NCI-H1694 (cell line): ENCODE results near the gene EEPD1.

ENCODE experiments used
- DNase-seq: peaks from one replicate; lab custom pipeline; 2025; lab: John Stamatoyannopoulos, UW

Gene EEPD1

DNA sequence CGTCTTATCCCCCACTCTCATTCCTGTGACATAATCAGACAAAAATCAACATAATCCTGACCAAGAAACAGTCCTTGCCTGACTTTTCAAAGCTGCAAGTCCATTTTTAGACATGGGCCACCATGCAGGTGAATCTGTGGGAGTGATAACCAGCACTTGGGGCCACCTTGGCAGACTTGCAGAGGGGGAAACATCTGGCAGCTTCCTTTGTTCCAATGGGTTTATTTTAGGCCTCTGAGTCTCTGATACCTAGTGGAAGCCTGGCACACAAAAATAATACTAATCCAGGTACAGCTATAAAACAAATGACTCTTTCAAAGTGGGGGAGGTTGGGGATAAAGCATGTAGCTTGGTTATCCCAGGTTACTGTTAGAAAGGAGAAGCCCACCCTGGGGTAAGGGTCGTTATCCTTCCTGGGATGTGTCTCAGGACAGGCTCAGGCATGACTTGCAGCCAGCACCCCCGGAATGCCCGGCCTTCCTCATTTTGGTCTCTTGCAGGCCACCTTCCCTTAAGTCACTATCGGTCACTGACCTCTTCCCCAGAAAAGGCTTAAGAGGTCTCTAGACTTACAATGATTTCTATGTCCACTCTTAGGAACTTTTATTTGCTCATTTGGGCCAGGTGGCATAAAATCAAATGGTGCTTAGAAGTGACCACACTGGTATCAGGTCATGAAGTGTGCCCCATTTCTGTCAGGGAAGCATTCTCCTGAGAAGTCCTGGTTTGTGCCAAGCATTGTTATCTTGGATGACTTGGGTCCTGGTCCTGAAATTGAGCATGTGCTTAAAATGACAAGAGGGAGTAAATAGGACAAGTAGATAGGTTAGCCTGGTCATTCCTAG lies 37.6 kb downstream of the EEPD1 start:
- DNase-seq, result no peak

DNA sequence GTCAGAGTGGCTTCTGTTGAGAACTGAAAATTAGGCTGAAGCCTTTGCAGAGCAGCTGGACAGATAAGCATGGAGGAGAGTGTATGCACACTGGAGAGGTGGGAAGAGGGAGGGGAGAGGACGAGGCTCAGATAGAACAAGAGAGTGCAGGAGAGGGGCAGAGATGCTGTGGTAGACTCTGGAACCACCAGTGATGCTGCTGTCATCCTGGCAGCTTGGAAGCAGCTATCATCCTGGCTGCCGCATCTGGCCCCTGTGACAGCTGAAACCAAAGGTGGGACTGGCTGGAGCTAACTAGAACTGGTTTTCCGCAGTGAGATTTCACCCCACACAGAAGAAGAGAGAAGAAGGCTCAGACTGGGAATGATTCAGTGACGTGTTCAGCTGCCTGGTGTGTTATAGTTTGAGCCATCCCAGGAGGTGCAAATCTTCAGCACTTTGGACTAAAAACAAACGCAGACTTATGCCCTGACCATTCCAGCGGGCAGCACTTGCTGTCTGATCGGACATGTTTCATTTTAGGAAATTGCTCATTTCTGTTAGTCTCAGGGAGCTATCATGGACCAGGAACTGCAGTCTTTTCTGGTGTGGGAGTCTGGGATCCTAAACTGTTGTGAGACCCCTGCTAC lies 38.4 kb downstream of the EEPD1 start:
- peak; percentile 44 for DNase-seq

DNA sequence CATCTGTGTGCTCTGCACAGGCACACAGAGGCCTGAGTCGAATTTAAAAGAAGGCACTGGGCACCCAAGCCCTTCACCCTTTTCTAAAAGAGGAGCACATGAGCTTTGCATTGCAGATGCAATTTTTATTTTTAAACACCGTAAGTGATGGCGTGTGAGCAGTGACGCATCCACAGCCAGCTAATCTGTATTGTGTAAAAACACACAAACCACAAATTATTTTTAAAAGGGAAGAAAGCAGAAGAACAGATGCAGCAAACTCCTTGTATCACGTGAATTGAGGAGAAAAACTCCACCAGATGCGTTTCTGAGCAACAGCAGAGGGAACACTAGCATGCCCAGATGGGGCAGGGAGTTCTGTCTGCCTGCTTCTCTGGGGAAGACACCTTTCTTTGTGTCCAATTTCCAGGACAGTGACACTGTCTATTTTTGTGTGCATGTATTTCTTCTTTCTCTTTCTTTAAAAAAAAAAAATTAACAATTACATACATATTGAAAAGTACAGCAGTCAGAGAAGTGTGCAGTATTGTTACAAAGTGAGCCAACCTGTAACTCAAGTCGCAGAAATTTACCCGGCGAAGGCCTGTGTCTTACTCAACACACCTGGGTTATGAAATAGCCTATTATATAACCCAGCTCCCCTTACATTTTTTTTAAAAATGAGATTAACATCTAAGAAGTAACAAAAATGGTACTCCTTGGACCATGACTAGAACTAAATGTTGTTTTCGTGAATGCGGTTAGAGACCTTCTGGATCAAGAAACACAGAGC lies 39.2 kb downstream of the EEPD1 start:
- DNase-seq, result peak; percentile 77

DNA sequence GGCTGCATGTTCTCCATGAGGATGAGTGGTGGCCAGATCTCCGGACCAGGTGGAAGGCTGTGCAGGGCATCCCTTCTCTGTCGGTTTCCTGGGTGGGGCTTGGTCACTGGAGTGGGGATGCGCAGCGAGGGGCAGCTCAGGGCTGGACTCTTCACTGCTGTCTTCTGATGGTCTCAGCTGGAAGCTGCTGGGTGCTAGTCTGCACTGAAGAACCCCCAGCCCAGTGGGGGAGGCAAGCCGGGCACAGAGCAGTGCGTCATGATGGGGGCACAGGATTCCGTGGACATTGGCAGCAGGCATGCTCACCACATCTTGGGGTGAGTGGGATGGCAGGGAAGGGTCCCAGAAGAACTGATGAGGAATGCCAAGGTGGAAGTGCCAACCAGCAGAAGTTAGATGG lies 39.8 kb downstream of the EEPD1 start:
- DNase-seq, result no peak

DNA sequence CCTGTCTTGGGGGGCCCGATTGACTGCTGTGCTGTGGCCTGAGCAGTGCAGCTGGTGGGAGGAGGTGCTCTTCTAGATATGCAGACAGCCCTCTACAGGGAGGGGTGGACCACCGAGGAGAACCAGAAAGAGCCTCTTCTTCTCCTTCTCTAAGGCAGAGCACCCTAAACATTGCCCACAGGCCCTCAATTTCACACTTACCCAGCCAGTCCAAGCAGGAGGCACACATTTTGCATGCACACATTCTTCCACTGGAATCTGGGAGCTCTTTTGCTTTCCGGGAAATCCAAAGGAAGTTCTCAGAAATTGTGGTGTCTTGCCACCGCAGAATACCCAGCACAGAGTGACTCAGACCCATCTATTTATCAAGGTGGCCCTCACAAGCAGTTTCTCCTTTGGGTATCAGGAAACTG lies 45.8 kb downstream of the EEPD1 start:
- no peak for DNase-seq

DNA sequence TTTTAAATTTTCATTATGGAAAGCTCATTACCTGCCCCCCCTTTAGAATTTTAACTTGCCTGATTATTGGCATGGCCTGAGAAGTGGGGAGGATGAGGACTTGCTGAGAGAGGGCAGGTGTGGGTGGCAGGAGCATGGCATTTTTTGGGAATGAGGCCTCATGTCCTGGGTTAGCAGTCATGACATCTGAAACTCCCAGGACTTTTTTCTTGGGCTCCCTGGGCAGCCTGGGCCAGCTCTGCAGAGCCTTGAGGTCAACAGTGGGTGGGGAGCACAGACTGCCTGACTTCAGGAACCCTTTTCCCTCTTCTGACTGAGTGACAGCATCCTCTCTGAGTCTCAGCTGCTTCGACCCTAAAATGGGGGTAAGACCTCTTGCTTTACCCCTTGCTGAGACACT lies 46.3 kb downstream of the EEPD1 start:
- DNase-seq, result no peak

DNA sequence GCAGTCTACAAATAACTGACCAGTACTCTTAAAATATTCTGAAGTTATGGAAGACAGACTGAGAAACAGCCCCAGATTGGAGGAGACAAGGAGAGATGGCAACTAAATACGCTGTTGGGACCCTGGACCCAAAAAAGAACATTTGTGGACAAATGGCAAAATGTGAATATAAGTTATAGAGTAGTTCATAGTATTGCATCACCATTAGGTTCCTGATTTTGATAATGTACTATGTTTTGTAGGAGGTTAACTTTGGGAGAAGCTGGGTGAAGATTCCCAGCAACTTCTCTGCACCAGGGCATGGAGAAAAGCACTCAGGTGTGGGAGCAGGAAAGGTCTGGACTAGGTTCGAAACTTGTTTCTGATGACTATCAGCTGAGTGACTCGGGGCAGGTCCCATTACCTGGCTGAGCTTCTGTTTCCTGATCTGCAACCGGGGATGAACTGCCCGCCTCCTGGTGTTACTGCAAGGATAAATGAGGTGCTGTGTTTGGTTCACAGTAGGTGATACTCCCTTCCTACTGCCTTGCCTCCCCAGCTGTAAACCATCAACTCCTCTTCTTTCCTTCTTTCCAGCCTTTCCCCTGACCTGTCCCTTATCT lies 48.2 kb downstream of the EEPD1 start:
- no peak for DNase-seq

DNA sequence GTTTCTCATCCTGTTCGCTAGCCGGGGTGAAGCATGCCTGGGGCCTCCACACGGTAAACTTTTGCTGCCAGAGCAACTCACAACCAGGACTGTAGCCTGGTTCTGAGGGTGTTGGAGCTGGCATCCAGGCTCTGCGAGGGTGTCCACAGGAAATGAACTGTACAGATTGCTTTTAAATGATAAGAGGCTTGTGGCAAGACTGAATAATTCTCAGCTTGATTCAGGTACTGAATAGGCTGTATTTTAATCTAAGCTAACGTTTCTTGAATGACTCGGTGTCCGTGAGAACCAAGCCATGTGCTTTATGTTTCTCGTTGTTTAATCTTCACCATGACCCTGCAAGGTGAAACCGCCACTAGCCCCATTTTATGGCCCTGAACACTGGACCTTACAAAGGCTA lies 49.3 kb downstream of the EEPD1 start:
- DNase-seq, result no peak

DNA sequence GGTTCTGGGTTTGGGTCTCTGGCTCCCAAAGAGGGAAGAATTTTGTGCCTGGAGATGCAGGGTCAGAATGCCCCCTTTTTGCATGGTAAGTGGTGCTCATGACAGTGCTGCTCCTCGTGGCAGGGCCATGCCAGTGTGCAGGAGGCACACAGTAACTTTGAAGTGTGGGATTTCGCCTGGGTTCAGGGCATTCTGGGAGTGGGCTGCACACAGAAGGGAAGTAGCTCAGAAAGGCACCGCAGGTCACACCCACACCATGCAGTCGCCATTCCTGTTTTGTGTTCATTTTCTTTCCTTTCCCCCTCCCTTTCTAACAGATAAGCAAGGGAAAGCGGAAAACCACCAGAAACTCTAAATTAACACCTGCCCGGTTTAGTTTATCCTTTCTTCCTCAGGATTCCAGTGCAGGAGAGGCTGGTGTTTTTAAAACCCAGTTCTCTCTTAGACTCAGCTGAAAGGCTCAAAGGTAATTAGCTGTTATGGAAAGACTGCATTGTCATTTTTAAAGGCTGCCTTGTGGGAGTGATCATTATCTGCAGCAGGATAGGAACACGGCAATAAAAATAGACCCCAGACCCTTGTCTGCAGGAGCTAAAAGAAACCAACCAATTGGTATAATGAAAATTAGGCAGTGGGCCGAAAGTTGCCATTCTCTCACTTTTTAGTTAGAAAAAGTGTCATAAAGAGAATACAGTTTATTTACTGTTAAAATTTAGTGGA lies 50.2 kb downstream of the EEPD1 start:
- DNase-seq, result no peak

DNA sequence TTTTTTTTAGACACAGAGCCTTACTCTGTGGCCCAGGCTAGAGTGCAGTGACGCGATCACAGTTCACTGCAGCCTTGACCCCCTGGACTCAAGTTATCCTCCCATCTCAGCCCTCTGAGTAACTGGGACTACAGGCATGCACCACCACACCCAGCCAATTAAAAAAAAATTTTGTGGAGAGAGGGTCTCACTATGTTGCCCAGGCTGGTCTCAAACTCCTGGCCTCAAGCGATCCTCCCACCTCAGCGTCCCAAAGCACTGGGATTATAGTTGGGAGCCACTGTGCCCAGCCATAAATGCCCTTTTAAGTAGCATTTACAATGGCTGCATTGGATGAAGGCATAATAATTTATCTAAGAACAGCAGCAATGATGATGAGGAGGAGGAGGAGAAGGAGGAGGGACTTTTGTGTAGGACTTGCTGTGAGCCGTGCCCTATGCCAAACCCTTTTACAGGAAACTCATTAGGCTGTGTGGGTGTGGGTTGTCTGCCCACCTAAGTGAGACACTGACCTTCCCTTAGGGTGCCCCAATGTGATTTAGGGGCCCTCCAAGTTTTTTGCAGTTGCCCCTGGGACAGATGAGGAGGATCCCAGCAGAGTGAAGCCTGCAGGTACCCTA lies 51.1 kb downstream of the EEPD1 start:
- no peak for DNase-seq

DNA sequence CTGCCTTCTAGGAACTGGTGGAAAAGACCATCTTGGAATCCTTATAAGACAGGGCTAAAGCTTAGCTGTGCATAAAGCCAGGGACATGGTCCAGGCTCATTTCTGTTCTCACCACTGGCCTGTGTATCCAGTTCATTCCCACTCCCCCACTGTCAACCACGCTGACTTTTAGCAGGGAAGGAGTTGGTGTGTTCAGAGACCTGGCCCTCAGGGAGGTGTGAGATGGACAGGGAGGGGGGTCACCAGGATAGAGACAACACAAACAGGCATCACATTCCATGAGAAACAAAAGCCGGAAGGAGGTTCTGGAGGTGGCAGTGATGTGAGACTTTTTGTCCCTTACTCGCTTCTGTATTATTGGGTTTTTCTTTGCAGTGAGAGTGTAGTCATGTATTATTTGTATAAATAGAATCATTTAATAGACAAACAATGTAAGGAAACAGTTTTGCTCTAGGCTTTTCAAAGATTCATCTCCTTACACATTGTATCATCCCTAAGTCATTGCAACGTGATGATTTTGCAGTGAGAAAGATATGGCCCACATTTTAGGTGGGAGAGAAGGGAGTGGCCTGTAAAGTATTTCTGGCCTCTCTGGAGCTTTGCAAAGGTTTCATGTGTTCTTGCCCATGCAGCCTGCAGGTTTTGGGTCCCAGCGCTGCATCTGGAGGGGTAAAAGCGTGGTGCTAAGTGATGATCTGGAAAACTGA lies 52.0 kb downstream of the EEPD1 start:
- DNase-seq, result no peak

DNA sequence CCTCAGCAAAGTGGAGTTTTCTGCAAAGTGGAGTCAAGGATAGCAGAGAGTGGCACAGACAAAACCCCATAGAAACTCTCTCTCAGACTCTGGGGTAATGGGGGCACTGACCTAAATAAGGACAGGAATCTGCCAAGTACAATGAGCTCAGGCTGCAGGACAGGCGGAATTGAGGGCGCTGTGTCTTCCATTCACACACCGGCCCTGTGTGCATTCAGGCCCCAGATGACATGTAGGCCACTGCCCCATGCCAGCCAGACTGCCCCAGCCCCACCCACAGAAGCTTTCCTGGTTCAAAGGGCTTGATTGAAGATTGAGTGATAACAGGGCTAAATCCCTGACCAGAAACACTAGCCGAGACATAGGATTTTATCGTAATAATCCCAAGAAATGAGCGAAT lies 52.7 kb downstream of the EEPD1 start:
- DNase-seq, result no peak

DNA sequence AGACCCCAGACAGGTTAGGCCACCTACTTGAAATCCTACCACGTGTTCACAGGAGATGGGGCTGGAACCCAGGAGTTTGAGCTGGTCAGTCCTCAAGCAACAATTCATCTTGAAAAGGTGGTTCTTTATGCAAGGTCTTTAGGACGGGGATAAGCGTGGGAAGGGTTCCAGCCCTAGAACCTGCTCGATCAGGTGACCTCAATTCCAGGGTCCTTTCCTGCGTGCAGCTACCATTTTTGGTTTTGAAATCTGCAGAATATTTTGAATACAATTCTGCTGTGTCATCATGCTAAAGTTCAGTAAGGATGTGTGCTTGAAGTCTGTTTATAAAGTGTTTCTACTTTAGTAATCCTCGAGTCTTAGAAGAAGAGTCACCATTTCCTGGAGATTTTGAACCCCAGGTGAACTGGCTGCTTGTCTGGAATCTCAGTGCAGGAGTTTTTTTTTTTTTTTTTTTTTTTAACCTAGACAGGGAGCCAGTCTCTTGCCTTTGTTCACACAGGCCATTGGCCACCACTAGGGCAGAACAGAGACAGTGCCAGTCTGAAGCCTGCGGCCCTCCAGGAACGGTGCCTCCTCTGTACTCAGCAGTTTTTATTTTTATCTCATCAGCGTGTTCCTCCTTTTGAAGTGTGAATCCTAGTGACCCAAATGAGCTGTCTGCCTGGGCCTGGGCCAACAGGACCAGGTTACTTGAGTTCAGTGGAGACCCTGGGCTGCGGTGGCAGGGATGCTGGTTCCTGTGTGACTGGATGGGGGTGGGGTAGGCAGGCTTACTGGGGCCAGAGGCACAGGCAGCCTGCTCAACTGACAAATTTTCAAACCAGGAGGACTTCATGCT lies 54.6 kb downstream of the EEPD1 start:
- DNase-seq, result no peak

DNA sequence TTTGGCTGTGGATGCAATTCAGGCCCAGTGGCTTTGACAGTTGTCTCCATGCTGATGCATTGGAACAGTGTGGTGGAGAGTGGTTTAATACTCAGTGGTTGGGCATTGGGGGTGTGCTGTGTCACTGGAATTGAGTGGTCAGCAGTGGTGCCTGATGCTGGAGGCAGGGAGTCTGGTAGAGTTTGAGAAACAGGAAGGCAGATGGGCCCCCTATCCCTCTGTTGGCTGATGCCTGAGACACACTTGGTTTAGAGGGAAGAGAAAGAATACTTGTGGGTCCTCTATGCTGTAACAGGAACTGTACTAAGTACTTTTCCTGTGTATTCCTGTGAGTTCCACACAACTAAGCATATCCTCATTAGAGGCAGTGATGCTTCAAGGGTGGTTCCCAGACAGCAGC lies 55.4 kb downstream of the EEPD1 start:
- no peak for DNase-seq

DNA sequence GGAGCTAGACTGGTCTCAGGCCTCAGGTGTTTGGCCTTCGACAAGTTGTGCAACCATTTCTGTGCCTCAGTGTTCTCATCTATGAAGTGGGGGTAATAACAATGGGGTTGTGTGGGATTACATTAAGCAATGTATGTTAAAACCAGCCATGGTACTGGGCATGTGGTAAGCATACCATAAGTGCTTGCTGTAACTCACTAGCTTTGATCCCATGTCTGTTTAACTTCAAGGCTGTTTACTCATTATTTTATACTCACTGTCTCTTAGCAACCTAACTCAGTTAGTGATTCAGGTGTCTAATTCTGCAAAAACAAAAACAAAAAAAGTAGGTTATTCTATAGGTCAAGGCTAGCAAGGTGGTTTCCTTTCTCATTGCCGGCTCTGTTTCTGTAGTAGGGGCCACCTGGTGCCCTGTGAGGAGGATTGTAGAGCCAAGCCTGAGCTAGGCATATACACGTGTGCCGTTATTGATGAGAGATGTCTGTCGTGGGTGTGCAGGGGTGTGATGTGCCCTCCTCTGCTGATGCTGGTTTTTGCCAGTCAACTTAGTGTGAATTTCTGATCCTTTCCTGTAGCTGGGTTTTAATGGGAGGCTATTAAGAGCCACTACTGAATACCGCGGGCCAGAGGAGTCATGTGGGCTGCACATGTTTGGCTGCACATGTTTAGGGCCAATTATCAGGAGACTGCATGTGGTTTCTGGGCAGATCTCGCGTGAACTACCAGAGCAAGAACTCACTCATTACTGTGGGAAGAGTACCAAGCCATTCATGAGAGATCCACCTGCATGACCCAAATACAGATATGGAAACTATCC lies 56.2 kb downstream of the EEPD1 start:
- DNase-seq, result no peak

DNA sequence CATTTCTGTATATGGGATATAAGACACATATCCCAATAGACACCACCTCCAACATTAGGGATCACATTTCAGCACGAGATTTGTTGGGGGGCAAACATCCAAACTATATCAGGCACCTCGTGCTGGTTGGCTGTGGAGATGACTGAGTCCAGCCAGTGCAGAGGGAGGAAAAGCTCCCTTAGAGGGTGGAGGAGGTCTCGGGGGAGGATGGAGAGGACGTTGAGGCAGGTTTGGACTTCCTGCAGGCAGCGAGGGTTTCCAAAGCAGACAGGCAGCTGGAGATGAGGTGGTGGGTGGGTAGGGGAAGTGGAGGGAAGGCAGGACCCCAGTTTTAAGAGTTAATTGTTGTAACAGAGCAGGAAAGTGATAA lies 56.7 kb downstream of the EEPD1 start:
- DNase-seq, result no peak

DNA sequence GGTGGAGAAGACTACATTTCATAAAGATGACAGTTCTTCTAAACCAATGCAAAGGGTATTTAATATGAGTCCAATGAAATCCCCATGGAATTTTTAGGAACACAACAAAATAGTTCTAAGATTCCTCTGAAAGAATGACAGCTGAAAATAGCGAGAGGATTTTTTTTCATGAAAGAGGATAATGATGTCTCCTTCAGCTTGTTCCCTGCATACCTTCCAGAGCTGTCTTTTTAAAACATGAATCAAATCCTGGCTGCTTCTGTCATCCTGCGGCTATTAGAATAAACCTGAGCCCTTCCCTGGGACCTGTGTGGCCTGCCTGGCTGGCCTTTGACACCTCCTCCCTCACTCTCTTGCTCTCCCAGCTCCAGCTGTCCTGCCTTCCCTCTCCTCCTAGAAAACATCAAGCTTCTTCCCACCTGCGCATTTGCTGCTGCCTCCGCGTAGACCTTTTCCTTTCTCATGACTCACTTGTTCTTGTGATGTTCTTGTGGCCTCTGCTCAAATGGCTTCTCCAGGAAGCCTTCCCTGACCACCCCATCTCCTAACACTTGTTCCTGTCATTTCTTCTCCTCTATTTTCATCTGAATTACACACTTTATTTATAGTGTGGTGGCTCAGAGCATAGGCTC lies 57.4 kb downstream of the EEPD1 start:
- DNase-seq, result no peak

DNA sequence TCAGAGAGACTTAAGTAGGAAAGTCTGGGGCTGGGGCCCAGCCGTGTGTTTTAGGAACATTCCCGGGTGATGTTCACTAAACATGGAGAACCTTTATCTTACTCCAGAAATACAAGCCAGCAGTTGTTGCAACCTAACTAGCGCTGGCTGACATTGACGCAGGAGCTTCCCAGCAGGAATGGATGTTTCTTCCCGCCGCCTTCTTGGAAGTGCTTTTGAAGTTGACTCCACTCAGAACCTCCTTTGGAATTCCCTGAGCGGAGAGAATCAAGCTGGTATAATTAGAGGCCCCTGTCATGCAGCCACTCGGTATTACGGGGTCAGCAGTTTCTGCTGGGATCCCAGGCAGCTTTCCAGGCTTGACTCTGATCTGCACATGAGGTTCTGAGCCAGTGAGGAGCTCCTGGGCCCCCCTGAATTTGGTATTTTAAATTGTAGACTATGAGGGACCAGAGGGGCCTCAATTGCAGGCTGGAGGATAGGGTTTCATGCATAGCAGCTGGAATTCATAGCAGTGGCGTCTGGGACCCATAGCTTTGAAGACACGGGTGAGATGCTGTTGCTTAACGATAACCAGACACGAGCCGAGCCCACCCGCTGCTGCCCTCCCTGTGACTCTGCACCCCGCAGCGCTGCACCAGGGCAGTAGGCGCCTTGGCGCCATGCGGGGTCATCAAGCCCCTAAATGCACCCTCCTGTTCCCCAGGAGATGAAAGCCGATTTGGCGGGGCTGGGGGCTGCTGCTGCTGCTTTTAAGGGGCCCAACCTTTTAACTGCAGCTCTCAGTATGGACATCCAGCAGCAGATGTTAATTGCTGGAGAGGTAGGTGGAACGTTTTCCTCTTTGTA lies 61.8 kb downstream of the EEPD1 start:
- no peak for DNase-seq
